Stomach (tissue), 9 donors: ENCODE measurements around the gene PTGR1. TPM values are rescaled to one million over a fixed set of nuclear protein-coding genes. Genes with fewer than 3 reads are reported as not detected.
"Not testable (repeated sequence)": the region's sequence is repeated elsewhere in the genome, so short reads cannot be mapped to it uniquely, and the experiment has no call there.

Experiments
- DNase-seq, 2 donors: peaks; one replicate each; pipeline versions ENCODE4 v3.0.0 to v3.0.0-alpha.2; 2013 to 2019
- H3K27ac ChIP-seq, 5 donors: fragments of 200-600 bp in 4 of 5; sonication (generic) in 4 of 5; one replicate each; pipeline ENCODE4 v1.5.1; 2013 to 2019; ENCODE audit warnings: mild to moderate bottlenecking in 1 of 5, moderate library complexity in 1 of 5
- H3K27me3 ChIP-seq, 3 donors: fragments of 200-600 bp; sonication (generic); one replicate each; pipeline ENCODE4 v1.5.1; 2017 to 2019; ENCODE audit warnings: mixed run types in 1 of 3
- H3K36me3 ChIP-seq, 4 donors: fragments of 200-600 bp; sonication (generic); 1 replicate in 3 of 4; 2 replicates in 1 of 4; pipeline ENCODE4 v1.5.1; 2016 to 2019
- H3K4me1 ChIP-seq, 4 donors: fragments of 200-600 bp; sonication (generic); one replicate each; pipeline ENCODE4 v1.5.1; 2016 to 2019
- H3K4me3 ChIP-seq, 4 donors: fragments of 200-600 bp; sonication (generic) in 3 of 4; one replicate each; pipeline ENCODE4 v1.5.1; 2016 to 2019; ENCODE audit warnings: mild to moderate bottlenecking in 1 of 4
- H3K9me3 ChIP-seq, 4 donors: fragments of 200-600 bp; sonication (generic); one replicate each; pipeline ENCODE4 v1.5.1; 2016 to 2019
- EP300 ChIP-seq: sonication (generic); formaldehyde crosslinking; IDR thresholded peaks from one replicate; pipeline ENCODE4 v1.6.1; 2017; ENCODE audit warnings: antibody characterized with exemption
- POLR2A ChIP-seq, 4 donors: fragments of 450-650 bp; IDR thresholded peaks; one replicate each; pipeline ENCODE4 v1.6.1; 2016; ENCODE audit warnings: antibody characterized with exemption in 4 of 4, control low read depth in 2 of 4, mild to moderate bottlenecking in 1 of 4, moderate library complexity in 1 of 4
- POLR2AphosphoS5 ChIP-seq, 3 donors: sonication (generic); formaldehyde crosslinking; IDR thresholded peaks; one replicate each; pipeline ENCODE4 v1.6.1; 2016; ENCODE audit warnings: antibody characterized with exemption in 3 of 3
- WGBS, 5 donors: extraction: QIAGEN DNeasy Blood & Tissue Kit in 3 of 5; methylation state at CpG; one replicate each; pipeline versions ENCODE4 v1.1.5 to v1.1.7; 2013 to 2018; 5-methylcytosine and 5-hydroxymethylcytosine counted together
- intact Hi-C: fragments of 100-400 bp; cut with DNase I; formaldehyde crosslinking; loops from one replicate; pipeline ENCODE4 v1.15.1; 2023; ENCODE audit warnings: low total_unique reads
- polyA plus RNA-seq, 3 donors: library from polyadenylated mRNA; stranded (reverse); fragments of 200-250 nt; gene quantifications; one replicate each; pipeline ENCODE4 v1.2.3, GENCODE V29; 2013
- total RNA-seq, 5 donors: library from RNA; depleted of rRNA; stranded (reverse); fragments of >200 nt; gene quantifications; one replicate each; pipeline versions ENCODE4 v1.1.0 to v1.2.3, GENCODE V29; 2014 to 2016
- TF ChIP-seq, protein P1 (sequence below), 7 experiments: fragments of 450-650 bp in 4 of 7; fragments of 200-600 bp in 3 of 7; sonication (generic) in 3 of 7; IDR thresholded peaks; one replicate each; pipeline ENCODE4 v1.5.1; 2016 to 2019; ENCODE audit warnings: antibody characterized with exemption in 7 of 7, control low read depth in 2 of 7, mild to moderate bottlenecking in 1 of 7
- donor health status: healthy with polysubstance abuse.
- donor health status: Bipolar disorder and iron deficiency.
- donor health status: healthy.

The PTGR1 gene
- total and polyA plus RNA-seq, 8 donors, result 31.1 to 378 (median 133) TPM

- WGBS, 5 donors, result 62 to 66% (median 63%) methylated on average over 7 of the region's 7 CpGs
- peak in 1 of 2 donors; percentile 40 for DNase-seq
- Histone ChIP-seq H3K4me1 (peaks cover 8 to 23% (median 15%) of the 10 kb centered on the region in 4 donors), H3K27me3 (no peaks in the 10 kb centered on the region), H3K4me3 (no peak overlapping the region), H3K9me3 (no peaks in the 10 kb centered on the region), H3K27ac (no peak overlapping the region), H3K36me3 (no peaks in the 10 kb centered on the region)
- intact Hi-C loops, result no loop called here
- TF ChIP-seq, protein P1, sequence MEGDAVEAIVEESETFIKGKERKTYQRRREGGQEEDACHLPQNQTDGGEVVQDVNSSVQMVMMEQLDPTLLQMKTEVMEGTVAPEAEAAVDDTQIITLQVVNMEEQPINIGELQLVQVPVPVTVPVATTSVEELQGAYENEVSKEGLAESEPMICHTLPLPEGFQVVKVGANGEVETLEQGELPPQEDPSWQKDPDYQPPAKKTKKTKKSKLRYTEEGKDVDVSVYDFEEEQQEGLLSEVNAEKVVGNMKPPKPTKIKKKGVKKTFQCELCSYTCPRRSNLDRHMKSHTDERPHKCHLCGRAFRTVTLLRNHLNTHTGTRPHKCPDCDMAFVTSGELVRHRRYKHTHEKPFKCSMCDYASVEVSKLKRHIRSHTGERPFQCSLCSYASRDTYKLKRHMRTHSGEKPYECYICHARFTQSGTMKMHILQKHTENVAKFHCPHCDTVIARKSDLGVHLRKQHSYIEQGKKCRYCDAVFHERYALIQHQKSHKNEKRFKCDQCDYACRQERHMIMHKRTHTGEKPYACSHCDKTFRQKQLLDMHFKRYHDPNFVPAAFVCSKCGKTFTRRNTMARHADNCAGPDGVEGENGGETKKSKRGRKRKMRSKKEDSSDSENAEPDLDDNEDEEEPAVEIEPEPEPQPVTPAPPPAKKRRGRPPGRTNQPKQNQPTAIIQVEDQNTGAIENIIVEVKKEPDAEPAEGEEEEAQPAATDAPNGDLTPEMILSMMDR (IDR thresholded peaks at IDR 0.05), result no peak
- no peak for TF ChIP-seq EP300
- TF ChIP-seq POLR2AphosphoS5 (IDR thresholded peaks at IDR 0.05), result no peak
- no peak for TF ChIP-seq POLR2A (IDR thresholded peaks at IDR 0.05)
These were observed 28.0 kb upstream of the PTGR1 start for GRCh38 chr9:111627260-111627963.

DNA sequence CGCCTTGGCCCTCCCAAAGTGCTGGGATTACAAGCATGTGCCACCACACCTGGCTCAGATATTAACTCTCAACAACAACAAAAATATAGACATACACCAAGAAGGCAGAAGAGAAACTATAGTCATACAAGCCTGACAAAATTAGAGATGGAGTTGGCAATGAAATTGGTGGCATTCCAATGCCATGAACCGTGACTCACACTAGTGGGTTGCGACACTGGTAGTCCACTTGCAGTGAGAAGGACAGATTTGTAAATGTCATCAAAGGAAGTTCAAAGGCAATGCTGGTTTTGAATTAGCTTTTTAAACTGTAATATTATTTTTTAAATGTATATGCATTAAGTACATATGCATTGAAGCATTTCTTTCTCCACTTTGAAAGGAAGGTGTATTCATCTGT is 23.2 kb upstream of the PTGR1 start:
- Histone ChIP-seq H3K9me3 (no peaks in the 10 kb centered on the region), H3K36me3 (no peaks in the 10 kb centered on the region), H3K27ac (no peak overlapping the region), H3K4me1 (peaks cover 0 to 13% (median 0%) of the 10 kb centered on the region in 4 donors), H3K4me3 (no peak overlapping the region), H3K27me3 (peaks cover 0 to 8% (median 0%) of the 10 kb centered on the region in 3 donors)
- DNase-seq, result peak in 1 of 2 donors; percentile 54
- TF ChIP-seq POLR2AphosphoS5 (IDR thresholded peaks at IDR 0.05), result peak in 1 of 3 donors; percentile 60
- TF ChIP-seq EP300, result no peak
- intact Hi-C loops, result no loop called here
- WGBS, 5 donors, result 48 to 79% (median 69%) methylated on average over 3 of the region's 3 CpGs

DNA sequence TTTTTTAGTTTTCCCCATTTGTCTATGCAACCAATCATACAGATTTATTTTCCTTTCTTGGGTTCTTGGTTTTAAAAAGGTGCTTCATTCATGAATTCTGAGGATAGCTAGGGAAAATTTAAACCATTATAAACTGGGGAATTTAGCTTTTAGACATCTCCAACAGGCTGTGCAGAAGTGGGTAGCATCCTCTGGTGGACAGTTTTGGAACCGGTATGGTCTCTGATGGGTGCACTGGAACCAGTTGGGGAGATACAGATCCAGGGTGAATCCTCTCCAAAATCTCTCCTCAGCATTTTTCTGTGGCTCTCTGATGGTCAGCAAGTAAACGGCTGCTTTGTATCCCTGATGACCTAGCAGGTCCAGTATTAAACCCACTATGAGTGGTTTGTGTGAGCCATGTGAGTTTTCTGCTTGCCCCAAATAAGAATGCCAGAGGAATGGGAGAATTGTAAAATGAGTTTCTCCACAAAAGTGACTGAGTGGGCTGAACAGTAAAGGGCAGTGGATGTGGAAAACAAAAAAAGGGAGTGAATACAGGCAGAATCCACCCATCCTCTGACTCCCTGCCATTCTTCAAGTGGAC is 22.5 kb upstream of the PTGR1 start:
- WGBS, 5 donors, result 11 to 31% (median 19%) methylated on average over 2 of the region's 2 CpGs
- no peak overlapping the region for H3K27ac ChIP-seq
- intact Hi-C loops, result no loop called here
- peak; percentile 45 to 72 for DNase-seq
- TF ChIP-seq, protein P1 (IDR thresholded peaks at IDR 0.05), result peak in 5 of 7 experiments; percentile 54 to 97 (median 78)
- TF ChIP-seq POLR2A (IDR thresholded peaks at IDR 0.05), result no peak
- TF ChIP-seq POLR2AphosphoS5 (IDR thresholded peaks at IDR 0.05), result no peak
- TF ChIP-seq EP300, result no peak
- H3K36me3 ChIP-seq, result no peaks in the 10 kb centered on the region
- H3K4me3 ChIP-seq, result no peak overlapping the region
- H3K27me3 ChIP-seq, result peaks cover 0 to 8% (median 0%) of the 10 kb centered on the region in 3 donors
- H3K9me3 ChIP-seq, result no peaks in the 10 kb centered on the region
- H3K4me1 ChIP-seq, result peaks cover 0 to 13% (median 0%) of the 10 kb centered on the region in 4 donors

GRCh38 chr9:111617349-111617748 is 17.9 kb upstream of the PTGR1 start:
- 83 to 97% (median 94%) methylated on average over 10 to 28 of the region's 29 CpGs for WGBS, 5 donors
- peaks cover 0 to 15% (median 7%) of the 10 kb centered on the region in 4 donors for H3K4me1 ChIP-seq
- intact Hi-C loops, H3K27ac ChIP-seq, H3K36me3 ChIP-seq, H3K27me3 ChIP-seq, H3K9me3 ChIP-seq, DNase-seq, H3K4me3 ChIP-seq: not testable (repeated sequence)

- WGBS, 5 donors, result 53 to 70% (median 58%) methylated on average over 3 of the region's 3 CpGs
- intact Hi-C loops, result no loop called here
- H3K27ac ChIP-seq, result no peak overlapping the region
- peaks cover 0 to 13% (median 8%) of the 10 kb centered on the region in 4 donors for H3K4me1 ChIP-seq
- DNase-seq, result no peak
- TF ChIP-seq, protein P1 (IDR thresholded peaks at IDR 0.05), result no peak
- TF ChIP-seq POLR2A (IDR thresholded peaks at IDR 0.05), result no peak
- no peak for TF ChIP-seq POLR2AphosphoS5 (IDR thresholded peaks at IDR 0.05)
- TF ChIP-seq EP300, result no peak
- H3K9me3 ChIP-seq, result no peaks in the 10 kb centered on the region
- no peaks in the 10 kb centered on the region for H3K36me3 ChIP-seq
- peaks cover 0 to 7% (median 0%) of the 10 kb centered on the region in 3 donors for H3K27me3 ChIP-seq
- H3K4me3 ChIP-seq, result no peak overlapping the region
These were observed 16.5 kb upstream of the PTGR1 start for GRCh38 chr9:111615928-111616327.
